HG03060 (cell line): ENCODE data around the gene PROCA1.

ENCODE experiments used
- ATAC-seq: cut with Tn5 transposase; IDR thresholded peaks from one replicate; pipeline ENCODE4 v1.9.1; 2021; ENCODE audit warnings: low read depth, moderate number of reproducible peaks; ENCODE audit not compliant: unreplicated experiment

The PROCA1 gene

DNA sequence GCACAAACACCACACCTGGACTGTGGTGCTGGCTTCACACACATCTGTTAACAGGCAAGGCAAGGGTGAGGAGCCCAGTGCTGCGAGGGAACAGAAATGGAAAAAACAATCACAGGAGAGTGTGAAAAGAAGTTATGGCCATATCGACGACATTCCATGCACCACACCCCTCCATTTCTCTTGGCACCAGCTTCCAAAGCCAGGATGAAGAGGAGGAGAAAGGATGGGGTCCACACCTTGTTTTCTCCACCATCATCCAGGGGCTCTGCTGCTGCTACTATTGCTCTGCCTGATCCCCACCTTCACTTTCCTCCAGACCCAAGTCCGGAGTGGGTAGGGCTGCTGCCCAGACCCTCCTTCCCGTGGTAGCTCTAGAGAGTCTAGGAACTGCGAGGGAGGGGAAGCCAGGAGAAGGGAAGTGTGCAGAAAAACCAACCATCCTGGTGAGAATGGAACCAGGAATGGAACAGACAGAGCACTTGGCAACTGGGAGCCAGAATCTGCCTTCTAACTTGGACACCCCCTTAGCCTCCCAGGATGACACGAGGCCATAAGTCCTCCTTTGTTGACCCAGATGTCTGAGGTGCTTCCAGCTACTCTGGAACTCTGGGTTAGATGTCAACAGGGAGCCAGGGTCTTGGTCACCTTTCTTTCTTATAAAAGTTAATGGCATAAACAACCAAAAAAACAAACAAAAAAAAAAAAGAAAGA is 1.2 kb upstream of the PROCA1 start:
- ATAC-seq = no peak

DNA sequence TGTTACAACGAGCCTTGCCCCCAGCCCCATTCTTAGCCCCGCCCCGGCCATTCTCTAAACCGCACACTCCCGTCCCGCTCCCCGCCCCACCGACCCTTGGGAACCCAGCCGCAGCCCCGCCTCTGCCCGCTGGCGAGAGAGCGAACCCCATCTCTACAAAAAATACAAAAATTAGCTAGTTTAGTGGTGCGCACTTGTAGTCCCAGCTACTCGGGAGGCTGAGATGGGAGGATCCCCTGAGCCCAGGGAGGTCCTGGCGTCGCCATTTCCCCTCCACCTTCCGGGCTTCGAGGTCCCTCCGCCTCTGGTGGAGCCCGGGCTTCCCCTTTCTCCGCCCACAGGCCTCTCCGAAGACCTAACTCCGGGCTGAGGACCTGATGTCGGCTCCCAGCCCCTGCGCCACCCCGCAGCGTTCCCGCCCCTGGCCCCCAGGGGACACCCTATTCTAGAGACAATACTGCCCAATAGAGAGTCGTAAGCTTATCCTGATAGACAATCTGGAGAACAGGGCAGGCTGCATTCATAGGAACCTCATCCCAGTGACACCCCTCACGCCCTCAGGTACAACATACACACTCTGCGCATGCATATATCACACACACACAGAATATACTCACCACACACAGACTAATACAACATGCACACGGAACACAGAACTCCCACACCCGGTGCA is 480 bp upstream of the PROCA1 start:
- ATAC-seq = no peak

DNA sequence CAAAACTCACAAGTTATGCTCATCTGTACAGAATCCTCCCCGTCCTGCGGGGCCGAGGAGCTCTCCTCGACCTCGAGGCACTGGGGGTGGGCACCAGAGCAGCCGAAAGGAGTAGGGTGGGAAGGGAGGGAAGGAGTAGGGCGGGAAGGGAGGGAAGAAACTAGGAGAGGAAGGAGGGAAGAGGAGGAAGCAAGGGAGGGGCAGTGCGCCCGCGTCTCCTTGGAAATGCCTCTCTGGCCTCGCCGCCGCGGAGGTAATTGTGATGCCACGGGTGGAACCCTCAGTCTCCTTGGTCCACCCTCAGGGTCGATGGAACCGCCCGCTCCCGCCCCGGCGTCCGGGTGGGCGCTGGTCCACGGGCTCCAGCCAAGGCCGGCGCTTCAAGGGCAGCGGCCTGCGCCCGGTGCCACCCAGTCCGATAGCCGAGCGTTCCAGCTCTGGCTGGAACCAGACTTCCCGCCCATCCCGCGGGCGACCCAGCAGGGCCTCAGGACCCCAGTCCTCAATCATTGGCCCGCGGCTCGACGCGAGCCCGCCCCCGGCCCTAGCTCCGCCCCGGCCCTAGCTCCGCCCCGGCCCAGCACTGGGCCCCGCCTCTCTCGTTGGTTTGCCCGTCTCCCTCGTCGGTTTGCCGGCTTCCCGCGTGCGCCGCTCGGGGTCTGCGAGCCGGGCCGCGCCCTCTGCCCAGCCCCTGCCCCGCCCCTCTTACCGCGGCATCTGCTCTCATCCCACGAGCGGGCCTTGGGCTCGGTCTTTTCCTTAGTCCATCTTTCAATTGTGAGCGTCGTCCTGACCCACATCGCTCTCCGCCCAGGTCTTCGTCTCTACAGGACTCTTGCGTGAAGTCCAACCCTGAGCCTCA is 596 bp downstream of the PROCA1 start:
- no peak for ATAC-seq

DNA sequence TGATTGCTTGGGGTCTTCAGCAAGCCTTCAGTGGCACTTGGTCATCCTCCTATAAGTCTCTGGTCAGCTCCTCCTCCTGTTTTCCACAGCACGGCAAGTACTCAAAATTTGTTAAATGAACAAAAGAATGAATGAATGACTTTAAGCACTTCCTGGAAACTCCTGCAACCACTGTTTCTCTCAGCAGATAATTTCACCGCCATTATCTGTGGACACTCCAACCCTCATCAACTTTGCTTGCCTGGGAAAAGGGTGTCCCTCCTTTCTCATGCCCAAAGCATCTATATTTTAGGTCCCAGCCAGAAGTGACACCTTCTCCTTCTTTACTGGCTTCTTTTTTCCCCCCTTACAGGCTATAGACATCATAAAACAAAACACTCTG is 4.4 kb downstream of the PROCA1 start:
- no peak for ATAC-seq

DNA sequence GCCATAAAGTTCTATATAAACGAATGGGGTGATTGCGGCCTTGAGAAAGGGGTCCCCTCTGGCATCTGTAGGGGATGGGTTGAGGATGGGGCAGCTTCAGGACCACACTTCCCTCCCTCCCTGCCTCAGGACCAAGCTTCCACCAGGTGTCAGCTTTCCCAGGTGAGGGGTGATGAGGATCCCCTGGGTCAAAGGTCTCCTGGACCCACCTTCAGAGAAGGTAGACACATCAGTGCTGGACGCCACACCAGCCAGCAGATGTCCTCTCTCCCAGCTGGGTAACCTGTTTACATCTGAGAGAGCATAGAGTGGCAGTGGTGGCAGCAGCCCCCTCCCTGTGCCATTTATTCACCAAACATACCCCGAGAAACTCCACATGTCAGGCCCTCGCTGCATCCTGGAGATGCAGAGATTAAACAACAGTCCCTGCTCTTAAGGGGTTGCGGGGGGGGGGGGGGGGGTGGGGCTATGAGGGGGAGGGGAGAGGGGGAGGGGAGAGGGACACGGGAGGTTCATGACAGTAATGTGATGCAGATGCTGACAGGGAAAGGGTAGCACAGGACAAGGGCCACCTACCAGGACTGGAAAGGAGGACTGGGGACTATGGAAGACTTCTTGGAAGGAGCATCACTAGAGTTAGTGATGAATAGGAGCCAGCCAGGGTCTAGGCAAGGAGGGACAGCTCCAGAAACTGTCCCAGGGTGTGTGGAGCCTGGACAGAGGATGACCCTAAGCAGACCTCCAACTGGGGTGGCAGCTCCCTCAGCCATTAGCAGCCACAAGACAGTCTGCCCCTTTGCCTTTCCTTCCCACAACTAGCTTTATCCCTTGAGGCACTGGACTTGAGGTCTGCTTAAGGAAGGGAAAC is 5.0 kb downstream of the PROCA1 start:
- no peak for ATAC-seq

DNA sequence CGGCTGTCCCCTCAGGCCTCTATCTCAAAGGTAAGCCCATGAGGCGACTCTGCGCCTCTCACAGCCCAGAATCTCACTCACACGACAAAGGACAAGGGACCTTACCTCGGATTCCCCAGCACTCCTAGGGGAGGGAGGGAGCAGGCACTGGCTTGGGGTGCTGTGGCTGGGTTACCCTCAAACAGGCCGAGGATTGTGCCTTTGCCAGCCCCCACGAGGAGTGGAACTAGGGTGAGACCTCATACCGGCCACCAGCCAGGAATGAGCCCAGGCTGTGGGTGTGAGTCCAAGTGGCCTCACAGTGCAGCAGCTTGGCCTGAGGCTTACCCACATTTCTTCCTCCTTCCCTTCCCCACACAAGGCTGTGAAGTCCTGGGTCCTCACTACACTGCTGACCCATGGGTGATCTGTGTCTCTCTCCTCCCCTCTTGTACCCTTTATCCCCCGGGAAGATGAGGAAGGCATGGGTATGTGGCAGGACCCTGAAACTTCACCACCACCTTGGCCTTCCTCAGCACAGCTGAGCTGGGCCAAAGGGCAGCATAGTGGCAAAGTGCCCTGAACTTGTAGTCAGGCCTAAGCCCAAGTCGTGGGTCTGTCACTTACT is 5.9 kb downstream of the PROCA1 start:
- ATAC-seq = no peak

DNA sequence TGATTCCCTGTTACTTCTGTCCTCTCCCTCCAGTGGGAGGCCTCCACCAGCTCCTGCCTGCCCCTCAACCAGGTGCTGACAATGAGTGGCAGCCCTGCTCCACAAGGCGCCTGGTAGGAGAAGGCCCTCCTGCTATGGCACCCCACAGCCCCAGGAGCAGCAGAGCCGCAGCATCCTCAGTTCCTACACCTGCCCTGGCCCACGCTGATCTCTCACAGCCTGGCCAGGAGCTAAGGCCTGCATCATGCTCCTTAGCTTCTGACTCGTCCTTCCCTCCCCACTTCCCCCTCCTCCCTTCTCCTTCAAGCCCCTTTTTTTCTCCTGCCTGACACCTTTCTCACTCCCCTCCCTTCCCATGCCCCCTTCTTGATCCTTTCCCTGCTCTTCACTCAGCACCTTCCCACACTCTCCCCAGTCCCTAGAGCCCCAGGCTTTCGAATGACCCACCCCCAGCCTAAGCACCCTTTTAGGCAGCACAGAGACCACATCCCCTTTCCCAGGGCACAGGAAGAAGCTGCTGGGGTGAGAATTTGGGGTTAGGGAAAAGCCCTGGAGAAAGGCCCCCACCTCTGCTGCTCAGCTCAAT is 6.5 kb downstream of the PROCA1 start:
- no peak for ATAC-seq

DNA sequence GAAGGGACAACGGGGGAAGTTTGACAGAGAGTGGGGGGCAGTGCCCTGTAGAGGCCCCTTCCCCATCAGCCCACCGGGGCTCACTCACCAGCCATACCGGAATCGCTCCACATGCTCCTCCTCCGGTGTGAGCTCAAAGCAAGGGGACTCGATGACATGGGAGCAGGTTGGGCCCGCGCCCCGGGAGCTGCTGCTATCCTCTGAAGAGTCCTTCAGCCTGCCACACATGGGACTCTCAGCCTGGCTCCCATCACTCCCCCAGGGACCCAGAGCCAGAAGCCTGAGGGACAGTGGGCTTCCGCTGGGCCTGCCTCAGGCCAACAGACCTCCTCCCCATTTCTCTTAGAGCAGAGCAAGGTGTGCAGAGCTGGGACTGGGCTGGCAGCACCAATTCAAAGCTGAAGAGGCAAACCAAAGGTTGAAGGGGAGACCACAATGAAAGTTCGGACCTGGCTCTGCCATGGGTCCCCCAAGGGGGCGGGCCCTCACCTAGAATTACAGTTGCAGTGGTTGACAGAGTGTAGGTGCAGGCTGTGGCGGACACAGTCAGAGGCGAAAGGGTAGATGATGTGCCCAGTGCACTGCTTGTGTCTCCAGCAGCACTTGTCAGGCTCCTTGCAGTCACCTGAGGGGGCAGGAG is 7.3 kb downstream of the PROCA1 start:
- ATAC-seq = no peak

DNA sequence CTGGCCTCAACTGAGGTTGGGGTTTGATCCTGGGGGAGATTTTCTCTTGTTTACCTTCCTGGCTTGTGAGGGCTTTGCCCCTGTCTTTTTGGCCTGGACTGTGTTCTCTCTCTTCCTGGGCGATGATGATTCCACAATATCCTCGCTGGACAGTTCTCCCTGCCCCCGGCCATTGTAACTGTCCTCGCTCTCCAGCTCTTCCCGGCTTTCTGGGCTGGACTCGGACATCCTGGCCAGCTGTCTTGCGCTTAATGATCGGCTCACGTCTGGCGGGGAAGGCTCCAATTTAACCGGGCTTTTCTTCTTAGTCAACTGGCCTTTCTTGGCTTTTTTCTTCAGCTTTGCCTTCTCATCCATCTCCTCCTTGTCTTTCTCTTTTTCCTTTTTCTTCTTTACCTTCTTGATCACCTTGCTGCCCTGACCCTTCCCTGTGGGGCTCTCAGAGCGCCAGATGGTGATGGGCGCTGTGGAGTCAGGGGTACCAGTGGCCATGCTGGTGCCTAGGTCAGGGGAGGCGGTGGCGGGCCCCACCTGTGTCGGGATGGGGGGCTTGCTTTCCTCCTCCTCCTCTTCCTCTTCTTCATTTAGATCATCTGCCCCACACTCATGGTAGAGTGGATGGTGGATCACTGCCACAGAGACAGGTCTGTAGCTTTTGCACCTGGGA is 8.0 kb downstream of the PROCA1 start:
- ATAC-seq = no peak

DNA sequence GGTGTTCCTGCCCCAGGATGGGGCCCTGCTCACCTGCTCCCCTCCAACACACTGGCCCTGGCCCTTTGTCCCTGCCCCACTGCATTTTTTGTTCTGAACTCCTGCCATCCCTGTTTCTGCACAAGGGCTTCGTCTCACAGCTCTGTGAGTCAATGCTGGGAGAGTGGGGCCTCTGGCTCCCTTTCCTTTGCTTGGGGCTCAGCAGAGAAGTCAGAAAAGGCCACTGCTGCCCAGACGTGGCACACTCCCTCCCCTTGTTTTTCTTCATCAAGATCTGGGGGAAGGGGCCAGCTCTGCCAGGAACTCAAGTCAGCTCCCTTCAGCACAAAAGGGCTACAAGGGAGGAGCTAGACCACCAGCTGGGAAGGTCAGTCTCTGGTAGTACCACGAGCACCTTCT is 8.9 kb downstream of the PROCA1 start:
- ATAC-seq = no peak

DNA sequence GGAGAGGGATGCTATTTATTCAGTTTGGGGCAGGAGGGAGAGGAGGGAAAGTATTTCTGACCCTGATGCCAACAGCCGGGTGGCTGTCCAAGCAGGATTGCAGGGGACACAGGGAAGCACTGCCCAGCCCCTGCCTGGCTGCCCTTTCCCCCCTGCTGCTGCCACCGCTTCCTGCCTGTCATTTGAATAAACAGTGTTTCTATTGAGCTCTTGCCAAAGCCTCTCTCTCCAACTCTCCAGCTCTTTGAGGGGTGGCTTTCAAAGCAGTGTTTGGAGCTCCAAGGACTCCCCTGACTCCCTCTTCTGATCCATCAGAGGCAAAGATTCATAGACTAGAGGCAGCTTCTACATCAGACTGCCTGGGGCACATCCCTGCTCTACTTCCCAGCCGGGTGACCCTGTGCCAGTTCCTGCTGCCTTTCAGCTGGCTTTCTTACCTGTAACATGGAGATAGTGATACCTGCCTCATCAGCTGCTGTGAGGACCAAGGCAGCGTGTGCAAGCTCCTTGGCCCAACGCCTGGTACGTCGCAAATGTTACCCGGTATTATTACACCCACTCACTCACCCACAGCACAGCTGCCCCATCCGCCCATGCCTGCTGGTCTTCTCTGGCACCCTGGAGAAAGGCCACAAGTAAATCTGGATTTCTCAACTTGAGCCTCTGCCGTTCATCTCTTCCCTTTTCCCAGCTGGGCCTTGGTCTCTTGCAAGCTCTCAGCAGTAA is 9.5 kb downstream of the PROCA1 start:
- ATAC-seq = no peak

DNA sequence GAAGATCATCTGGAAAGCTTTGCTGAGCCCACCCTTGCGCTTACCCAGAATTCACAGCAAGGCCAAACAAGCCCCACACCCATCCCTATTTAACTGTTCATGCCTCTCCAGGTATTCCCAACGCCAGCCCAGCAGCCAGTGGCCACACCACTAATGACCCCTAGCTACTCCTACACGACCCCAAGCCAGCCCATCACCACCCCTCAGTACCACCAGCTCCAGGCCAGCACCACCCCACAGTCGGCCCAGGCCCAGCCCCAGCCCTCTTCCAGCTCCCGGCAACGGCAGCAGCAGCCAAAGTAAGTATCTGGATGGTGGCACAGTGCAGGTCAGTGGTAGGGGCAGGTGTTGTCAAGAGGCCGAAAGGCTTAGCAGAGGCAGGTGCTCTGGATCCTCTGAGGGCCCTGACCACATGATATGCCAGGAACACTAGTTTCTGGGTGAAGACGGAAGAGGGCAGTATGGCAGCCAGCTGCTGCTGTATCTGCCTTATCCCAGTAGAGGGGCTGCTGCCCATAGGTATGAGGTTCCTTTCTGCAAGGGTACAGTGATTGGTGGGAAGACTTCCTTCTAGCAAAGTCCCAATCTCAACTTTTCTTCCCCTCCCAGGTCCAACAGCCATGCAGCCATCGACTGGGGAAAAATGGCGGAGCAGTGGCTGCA is 10.7 kb downstream of the PROCA1 start:
- ATAC-seq = no peak

DNA sequence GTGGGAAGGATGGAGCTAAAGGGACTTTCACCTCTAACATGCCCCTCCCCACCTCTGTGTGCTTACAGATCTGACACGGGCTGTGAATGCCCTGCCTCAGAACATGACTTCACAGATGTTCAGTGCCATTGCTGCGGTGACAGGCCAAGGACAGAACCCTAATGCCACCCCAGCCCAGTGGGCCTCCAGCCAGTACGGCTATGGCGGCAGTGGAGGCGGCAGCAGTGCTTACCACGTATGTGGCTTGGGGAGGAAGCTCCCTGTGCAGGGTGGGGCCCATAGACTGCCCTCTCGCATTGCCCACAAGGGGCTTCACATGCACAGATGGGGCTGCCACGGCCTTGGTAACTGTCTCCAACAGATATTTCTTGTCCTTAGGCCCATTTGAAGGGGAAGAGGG is 11.4 kb downstream of the PROCA1 start:
- no peak for ATAC-seq

DNA sequence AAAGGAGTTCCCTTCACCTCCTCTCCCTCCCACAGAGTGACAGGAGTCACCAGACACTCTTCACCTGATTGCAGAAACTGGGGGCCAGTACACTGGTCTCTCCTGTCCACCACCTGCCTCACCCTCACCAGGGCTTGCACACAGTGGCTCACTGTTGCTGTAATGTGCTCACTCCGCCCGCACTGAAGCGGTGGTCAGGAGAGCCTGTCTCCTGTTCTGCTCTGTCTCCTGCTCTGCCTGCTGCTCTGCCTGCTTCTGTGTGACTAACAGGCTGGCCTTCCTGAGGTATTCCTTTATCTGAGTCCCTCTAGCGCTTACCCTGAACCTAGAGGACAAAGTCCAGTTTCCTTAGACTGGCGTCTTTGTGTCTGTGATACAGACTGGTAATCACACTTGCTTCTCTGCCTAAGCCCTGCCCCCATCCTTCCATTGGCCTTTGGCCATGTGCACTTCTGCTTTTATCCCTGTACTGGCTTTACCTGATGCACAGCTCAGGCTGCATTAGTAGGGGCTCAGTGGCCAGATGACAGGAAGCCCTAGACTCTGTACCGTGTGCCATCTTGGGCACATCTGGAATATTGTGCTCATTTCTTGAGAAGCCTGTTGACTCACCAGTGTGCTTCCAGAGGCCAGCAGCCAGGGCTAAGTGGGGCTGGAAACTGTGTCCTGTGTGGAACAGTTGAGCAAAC is 13.3 kb downstream of the PROCA1 start:
- ATAC-seq = no peak

DNA sequence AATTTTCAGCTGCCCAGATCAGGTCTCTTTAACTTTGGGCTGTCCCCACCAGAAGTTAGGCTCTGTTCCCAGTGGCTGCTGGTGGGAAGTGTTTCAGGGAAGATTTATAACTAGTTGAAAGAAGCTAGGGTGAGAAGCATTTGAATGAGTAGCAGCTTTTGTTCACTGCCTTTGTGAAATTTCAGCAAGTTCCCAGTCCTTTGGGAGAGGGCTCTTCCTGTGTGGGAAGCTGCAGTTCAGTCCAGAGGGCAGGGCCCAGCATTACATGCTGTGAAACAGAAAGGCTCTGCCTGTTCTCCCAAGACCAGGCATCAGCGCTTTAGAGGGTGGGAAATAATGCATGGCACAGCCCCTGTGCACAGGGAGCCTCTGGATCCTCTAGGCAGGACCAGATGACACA is 17.8 kb downstream of the PROCA1 start:
- ATAC-seq = no peak

DNA sequence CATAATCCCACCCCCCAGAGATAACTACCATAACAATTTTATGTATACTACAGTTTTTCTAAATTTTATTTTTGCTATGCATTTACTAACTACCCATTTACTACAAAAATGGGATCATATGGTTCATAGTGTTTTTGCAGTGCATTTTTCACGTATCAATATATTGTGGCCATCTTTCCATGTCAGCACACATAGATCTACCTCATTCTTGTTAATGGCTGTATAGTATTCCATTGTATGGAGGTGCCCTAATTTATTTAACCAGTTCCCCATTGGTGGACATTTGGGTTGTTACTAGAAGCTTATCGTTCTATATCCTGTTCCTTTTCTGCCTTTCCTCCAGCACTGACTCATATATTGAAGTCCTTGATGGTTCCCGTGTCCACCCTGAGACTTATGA is 22.7 kb downstream of the PROCA1 start:
- ATAC-seq = no peak

DNA sequence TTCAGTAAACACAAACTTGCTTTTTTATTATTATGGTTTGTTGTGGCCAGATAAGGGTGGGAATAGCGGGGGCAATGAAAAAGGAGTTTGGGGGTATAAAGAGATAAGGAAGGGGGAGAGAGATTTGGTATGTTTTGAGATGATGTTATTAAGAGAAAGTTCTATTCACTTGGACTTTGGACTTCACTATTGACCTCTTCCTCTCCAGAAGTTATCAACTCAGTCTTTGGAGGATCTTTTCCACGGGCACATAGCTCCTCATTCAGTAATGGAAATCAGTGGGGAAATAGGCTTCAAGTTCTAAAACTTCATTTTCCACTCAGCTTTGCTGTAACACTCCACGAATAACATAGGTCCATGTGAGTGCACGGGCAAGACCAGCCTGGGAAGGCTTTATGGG is 23.2 kb downstream of the PROCA1 start:
- no peak for ATAC-seq
